Measurements from ENCODE around the gene ALKBH8.
A peak's percentile ranks its signal among the peaks of the same experiment; 100 is the strongest.
"Not testable (repeated sequence)": the region's sequence is repeated elsewhere in the genome, so short reads cannot be mapped to it uniquely, and the experiment has no call there.

The ALKBH8 gene

GRCh38 chr11:107504981-107505380 is 60.6 kb downstream of the ALKBH8 start:
- DNase-seq (ENCODE audit: low read depth in 3 of 3) = no peak

- no peak for DNase-seq (ENCODE audit: low read depth in 3 of 3)
These were observed 63.8 kb downstream of the ALKBH8 start for GRCh38 chr11:107501713-107502112.

DNA sequence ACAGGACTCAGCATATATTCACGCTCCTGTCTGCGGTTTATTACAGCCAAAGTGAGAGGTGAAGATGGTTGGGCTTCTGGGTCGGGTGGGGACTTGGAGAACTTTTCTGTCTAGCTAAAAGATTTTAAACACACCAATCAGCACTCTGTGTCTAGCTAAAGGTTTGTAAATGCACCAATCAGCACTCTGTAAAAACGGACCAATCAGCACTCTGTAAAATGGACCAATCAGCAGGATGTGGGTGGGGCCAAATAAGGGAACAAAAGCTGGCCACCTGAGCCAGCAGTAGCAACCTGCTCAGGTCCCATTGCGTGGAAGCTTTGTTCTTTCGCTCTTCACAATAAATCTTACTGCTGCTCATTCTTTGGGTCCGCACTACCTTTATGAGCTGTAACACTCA is 68.2 kb downstream of the ALKBH8 start:
- DNase-seq (ENCODE audit: low read depth in 3 of 3) = not testable (repeated sequence)

DNA sequence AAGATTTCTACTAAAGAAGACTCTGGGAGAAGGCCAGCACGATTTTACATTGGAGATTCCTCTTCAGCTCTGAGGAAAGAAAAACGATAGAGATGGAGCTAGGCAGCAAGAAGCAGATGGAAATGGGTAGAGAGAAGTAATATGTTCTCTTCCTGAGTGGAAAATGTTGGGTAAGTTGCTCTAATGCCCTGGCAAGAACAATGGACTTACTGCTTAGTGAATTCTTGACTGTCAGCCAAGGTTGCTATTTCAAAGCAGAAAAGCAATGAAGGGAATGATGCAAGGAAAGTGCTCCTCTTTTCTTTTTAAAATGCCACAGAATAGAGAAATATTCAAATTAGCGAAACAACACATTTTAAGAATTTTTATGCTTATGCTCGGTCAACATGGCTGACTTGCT is 69.5 kb downstream of the ALKBH8 start:
- no peak for DNase-seq (ENCODE audit: low read depth in 3 of 3)

DNA sequence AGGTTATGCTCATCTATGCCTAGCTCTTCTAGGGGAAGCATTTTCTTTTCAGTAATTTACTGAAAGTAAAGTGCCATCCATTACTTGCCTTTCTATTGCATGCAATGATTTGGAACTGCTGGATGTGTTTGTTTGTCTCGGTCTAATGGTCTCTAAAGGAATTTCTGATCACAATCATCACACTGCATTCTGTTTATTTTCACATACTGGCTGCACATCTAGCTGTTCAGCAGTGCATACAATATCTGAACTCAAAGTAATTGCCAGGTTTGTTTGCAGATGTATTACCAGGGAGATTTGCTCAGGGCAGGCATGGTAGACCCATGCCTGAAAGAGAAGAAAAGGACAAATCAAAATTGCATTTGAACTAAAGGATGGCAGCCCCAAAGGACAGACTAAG is 71.5 kb downstream of the ALKBH8 start:
- DNase-seq (ENCODE audit: low read depth in 3 of 3) = no peak

GRCh38 chr11:107493117-107493516 is 72.4 kb downstream of the ALKBH8 start:
- no peak for DNase-seq (ENCODE audit: low read depth in 3 of 3)

DNA sequence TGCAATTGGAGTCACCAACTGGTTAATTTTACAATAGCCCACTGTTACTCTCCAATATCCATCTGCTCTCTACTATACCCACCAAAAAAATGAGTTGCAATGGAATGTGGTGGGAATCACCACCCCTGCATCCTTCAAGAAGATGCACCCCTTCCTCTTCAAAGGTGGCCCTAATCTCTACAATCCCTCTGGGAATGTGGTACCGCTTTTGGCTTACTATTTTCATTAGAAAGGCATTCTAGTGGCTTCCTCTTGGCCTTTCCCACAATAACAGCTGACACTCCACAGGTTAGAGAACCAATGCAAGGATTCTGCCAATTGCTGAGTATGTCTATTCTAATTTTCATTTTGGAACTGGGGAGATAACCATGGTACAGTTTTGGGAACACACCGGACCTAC is 74.7 kb downstream of the ALKBH8 start:
- DNase-seq (ENCODE audit: low read depth in 3 of 3) = no peak

DNA sequence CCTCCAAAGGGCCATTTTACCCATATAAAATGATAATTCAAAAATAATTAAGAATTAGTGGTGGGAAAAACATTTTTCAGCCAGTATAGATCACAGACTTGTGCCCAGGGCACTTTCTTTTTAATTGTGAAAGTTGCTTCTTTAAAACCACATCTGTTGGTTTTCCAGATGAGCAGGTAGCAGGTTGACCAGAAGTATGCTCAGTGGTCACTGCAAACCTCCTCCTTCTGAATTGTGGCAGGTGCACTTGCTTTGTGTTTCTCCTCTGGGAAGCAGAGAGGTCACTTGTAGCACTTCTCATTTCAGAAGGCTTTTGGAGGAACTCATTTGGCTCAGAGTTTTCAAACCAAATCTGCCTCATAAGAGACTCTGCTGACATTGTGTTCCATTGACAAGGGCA is 83.3 kb downstream of the ALKBH8 start:
- DNase-seq (ENCODE audit: low read depth in 3 of 3) = no peak

DNA sequence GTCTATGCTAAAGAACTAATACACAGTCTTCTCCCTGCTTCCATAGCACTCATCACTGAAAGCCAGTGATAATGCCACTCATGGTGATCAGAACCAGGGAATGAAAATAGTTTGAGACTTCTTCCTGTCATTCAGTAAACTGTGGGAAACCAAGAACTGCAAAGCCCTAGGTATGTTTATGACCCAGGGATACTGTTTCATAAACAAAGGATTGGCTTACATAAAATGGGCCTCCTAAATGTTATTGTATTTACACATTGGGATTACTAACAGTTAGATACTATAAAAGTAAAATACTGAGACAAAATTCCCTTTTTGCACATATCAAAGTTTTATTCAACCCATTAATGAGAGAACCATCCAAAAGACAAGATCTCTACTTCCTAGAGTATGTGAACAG is 86.6 kb downstream of the ALKBH8 start:
- no peak for DNase-seq (ENCODE audit: low read depth in 3 of 3)

DNA sequence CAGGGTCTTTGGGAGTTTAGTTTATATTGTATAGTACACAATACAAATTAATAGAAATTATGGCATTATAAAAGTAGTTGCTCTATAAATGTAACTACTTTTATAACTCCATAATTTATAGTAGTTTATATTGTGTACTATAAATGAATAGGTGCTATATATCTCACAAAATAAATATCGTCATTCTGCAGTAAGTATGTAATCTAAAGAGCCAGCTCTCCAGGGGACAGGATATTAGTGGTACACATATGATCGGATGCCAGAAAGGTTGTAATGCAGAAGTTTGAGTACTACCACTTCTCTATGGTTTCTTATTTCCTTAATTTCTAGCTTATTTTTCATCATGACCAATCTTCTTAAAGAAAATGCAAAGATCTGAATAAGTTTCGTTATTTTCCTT is 87.7 kb downstream of the ALKBH8 start:
- DNase-seq (ENCODE audit: low read depth in 3 of 3) = no peak

- DNase-seq (ENCODE audit: low read depth in 3 of 3) = no peak
These were observed 91.7 kb downstream of the ALKBH8 start for GRCh38 chr11:107473792-107474191.

GRCh38 chr11:107472966-107473365 is 92.6 kb downstream of the ALKBH8 start:
- DNase-seq (ENCODE audit: low read depth in 3 of 3) = no peak

GRCh38 chr11:107468596-107468995 is 96.9 kb downstream of the ALKBH8 start:
- DNase-seq (ENCODE audit: low read depth in 3 of 3) = no peak

DNA sequence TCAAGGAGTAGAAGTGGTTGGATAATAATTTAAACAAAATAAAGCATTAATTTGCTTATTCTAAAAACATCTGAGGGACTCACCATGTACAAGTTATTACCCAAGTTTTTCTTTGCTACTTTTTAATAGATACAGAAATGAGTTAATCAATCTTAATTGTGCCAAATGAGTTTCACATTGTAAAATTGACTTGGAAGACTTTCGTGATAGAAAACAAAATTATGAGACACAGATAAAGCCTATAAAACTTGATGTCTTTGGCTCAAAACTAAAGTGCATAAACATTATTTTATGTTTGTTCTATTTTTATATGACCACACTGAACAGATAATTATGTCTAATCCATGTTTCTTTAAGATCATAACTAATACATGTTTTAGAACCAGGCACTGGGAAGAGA is 97.8 kb downstream of the ALKBH8 start:
- DNase-seq (ENCODE audit: low read depth in 3 of 3) = no peak

DNA sequence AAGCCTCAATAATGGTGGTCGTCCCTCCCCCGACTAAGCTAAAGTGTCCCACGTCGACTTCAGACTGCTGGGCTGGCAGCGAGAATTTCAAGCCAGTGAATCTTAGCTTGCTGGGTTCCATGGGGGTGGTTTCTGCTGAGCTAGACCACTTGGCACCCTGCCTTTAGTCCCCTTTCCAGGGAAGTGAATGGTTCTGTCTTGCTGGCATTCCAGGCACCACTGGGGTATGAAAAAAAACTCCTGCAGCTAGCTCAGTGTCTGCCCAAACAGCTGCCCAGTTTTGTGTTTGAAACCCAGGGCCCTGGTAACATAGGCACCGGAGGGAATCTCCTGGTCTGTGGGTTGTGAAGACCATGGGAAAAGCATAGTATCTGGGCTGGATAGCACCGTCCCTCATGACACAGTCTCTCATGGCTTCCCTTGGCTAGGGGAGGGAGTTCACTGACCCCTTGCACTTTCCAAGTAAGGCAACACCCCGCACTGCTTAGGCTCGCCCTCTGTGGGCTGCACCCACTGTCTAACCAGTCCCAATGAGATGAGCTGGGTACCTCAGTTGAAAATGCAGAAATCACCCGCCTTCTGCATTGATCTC is 99.2 kb downstream of the ALKBH8 start:
- DNase-seq (ENCODE audit: low read depth in 3 of 3) = not testable (repeated sequence)

DNA sequence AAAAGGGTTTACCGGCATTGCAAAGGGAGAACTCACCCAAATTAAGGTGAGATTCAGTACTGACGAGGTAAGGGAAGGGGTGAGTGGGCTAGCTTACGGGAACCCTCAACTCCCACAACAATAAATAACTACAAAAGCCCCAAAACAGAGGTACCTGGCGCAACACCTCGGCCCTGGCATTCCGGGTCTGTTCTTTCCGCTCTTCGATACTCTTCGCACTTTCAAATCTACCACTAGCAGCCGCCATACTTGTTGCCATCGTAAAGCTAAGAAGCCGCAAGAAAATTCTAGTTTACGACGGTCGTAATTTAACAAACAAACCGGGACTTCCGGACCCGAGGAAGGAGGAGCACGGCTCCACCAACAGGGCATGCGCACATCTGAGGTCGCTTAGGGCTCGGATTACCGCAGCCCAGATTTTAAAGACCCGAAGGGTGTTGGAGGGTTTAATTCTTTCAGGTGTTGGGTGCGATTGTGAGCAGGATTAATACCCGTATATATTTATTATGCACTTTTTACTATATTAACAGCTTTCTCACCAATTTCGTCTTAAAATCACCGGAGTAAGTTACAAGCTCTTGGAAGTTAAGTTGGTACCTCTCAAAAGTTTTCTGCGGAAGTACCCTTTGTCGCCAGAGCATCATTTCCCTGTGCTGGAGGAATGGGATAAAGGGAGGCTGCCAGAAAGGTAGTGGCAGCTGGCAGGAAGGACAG is 107.8 kb downstream of the ALKBH8 start, which contains the start of gene CWF19L2:
Gene CWF19L2, minus strand, starts transcription at position 268 of the 714 bp plus-strand sequence. Its CDS starts 9 bp downstream, at position 259.
- DNase-seq (ENCODE audit: low read depth in 3 of 3) = peak; percentile 76 to 78 (median 76)

DNA sequence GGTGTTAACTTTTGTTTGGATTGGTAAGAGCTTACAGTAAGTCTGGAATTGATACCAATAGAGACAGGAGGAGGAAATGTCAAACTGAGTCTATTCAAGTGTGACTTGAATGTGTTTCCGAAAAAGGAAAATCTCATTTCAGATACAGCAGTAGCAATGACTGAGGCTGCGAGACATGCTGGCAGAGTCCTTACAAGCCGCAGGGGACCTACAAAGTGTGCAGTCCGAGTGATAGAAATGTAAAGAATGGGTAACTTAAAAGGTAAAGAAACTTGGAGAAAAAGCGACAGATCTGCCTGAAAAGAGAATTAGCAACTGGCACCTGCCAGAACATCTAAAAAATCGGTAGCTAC is 108.4 kb downstream of the ALKBH8 start:
- DNase-seq (ENCODE audit: low read depth in 3 of 3) = no peak

DNA sequence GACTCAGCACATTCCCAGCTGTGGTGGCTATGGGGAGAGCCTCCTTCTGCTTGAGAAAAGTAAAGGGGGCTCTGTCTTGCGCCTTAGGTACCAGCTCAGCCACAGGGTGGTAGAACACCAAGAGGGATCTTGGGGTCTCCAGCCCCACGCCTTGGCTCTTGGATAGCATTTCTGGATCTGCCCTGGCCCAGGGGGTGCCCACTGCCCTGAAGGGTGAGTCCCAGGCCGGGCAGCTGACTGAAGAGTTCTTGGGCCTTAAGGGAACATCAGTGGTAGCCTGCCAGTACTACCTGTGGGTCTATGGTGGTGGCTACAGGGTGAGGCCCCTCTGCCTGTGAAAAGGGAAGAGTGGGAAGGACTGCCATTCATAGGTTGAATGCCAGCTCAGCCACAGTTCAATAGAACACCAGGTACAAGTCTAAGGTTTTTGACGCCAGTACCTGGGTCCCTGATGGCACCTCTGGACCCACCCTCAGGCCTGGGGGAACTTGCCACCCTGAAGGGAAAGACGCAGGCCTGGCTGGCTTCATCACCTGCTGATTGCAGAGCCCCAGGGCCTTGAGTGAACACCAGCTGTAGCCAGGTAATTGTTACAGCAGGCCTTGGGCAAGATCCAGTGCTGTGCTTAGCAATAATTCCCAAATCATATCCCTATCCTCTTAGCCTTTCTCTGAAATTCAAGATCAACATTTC is 111.8 kb downstream of the ALKBH8 start:
- DNase-seq (ENCODE audit: low read depth in 3 of 3) = no peak
